ENCODE results near the gene COX8C.
A peak's percentile ranks its signal among the peaks of the same experiment; 100 is the strongest.

COX8C gene

GRCh38 chr14:93315575-93315974 is 31.4 kb upstream of the COX8C start:
- no peak for TF ChIP-seq CTCF (IDR thresholded peaks at IDR 0.05; ENCODE audit: low read depth, low read length)
- H3K4me3 ChIP-seq (ENCODE audit: low read depth, low read length): no peak overlapping the region
- no peak for DNase-seq (ENCODE audit: low read depth, low spot score)
- in situ Hi-C loops (cut with HindIII; ENCODE audit: low sequenced_read_pairs): no loop called here

GRCh38 chr14:93316716-93317115 is 30.3 kb upstream of the COX8C start:
- in situ Hi-C loops (cut with HindIII; ENCODE audit: low sequenced_read_pairs): no loop called here
- no peak overlapping the region for H3K4me3 ChIP-seq (ENCODE audit: low read depth, low read length)
- no peak for DNase-seq (ENCODE audit: low read depth, low spot score)
- no peak for TF ChIP-seq CTCF (IDR thresholded peaks at IDR 0.05; ENCODE audit: low read depth, low read length)

GRCh38 chr14:93317210-93317874 is 29.6 kb upstream of the COX8C start:
- no peak overlapping the region for H3K4me3 ChIP-seq (ENCODE audit: low read depth, low read length)
- TF ChIP-seq CTCF (IDR thresholded peaks at IDR 0.05; ENCODE audit: low read depth, low read length): no peak
- in situ Hi-C loops (cut with HindIII; ENCODE audit: low sequenced_read_pairs): no loop called here
- DNase-seq (ENCODE audit: low read depth, low spot score): no peak

- DNase-seq (ENCODE audit: low read depth, low spot score): peak; percentile 46
- TF ChIP-seq CTCF (IDR thresholded peaks at IDR 0.05; ENCODE audit: low read depth, low read length): no peak
- in situ Hi-C loops (cut with HindIII; ENCODE audit: low sequenced_read_pairs): no loop called here
- no peak overlapping the region for H3K4me3 ChIP-seq (ENCODE audit: low read depth, low read length)
Observed at GRCh38 chr14:93317875-93318807, 28.8 kb upstream of the COX8C start.

- H3K4me3 ChIP-seq (ENCODE audit: low read depth, low read length): no peak overlapping the region
- DNase-seq (ENCODE audit: low read depth, low spot score): no peak
- no peak for TF ChIP-seq CTCF (IDR thresholded peaks at IDR 0.05; ENCODE audit: low read depth, low read length)
- in situ Hi-C loops (cut with HindIII; ENCODE audit: low sequenced_read_pairs): no loop called here
Observed at GRCh38 chr14:93318927-93319326, 28.1 kb upstream of the COX8C start.

GRCh38 chr14:93319494-93319893 is 27.5 kb upstream of the COX8C start:
- no peak overlapping the region for H3K4me3 ChIP-seq (ENCODE audit: low read depth, low read length)
- TF ChIP-seq CTCF (IDR thresholded peaks at IDR 0.05; ENCODE audit: low read depth, low read length): no peak
- in situ Hi-C loops (cut with HindIII; ENCODE audit: low sequenced_read_pairs): no loop called here
- no peak for DNase-seq (ENCODE audit: low read depth, low spot score)
